GM04503 (cell line): Measurements from ENCODE around the gene G6PC3.
"Not testable (repeated sequence)": the region's sequence is repeated elsewhere in the genome, so short reads cannot be mapped to it uniquely, and the experiment has no call there.

Experiments used
- DNase-seq: peaks from one replicate; pipeline ENCODE4 v3.0.0-alpha.2; 2012; ENCODE audit warnings: low read depth

The G6PC3 gene

DNA sequence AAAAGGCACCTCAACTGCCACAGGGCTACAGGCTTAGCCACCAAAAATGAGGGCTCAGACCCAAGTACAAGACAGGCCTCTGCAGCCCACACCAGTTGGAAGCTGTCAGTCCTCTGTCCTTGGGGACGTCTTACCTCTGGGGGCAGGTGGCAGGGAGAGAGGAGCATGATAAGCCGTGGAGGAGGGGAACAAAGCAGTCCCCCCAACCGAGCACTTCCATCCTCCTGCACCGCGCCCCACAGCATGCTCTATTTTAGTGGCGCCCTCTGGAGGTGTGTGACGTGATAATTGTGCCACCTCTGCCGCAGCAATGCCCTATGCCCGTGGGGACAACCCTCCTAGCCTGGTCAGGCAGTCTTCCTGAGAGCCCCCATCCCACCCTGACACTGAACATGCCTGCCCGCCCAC is 13.6 kb downstream of the G6PC3 start:
- no peak for DNase-seq

DNA sequence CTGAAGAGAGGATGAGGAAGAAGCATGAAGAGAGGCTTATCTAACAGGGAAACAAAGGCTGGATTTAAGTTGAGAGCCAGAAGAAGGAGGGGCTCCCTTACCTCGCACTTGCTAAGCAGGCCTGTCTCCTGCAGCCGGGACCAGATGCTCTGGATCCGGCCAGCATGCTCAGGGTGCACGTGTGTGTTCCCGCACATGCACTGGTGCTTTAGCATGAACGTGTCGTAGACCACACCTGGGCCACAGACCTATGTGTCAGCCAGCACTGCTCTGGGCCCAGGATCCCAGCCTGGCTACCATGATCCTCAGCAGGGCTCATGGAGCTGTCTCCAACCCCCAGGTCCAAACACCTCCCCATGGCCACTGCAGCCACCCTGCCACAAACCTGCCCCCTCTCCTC is 14.4 kb downstream of the G6PC3 start:
- DNase-seq = no peak

GRCh38 chr17:44085908-44086307 is 15.4 kb downstream of the G6PC3 start:
- DNase-seq = no peak

DNA sequence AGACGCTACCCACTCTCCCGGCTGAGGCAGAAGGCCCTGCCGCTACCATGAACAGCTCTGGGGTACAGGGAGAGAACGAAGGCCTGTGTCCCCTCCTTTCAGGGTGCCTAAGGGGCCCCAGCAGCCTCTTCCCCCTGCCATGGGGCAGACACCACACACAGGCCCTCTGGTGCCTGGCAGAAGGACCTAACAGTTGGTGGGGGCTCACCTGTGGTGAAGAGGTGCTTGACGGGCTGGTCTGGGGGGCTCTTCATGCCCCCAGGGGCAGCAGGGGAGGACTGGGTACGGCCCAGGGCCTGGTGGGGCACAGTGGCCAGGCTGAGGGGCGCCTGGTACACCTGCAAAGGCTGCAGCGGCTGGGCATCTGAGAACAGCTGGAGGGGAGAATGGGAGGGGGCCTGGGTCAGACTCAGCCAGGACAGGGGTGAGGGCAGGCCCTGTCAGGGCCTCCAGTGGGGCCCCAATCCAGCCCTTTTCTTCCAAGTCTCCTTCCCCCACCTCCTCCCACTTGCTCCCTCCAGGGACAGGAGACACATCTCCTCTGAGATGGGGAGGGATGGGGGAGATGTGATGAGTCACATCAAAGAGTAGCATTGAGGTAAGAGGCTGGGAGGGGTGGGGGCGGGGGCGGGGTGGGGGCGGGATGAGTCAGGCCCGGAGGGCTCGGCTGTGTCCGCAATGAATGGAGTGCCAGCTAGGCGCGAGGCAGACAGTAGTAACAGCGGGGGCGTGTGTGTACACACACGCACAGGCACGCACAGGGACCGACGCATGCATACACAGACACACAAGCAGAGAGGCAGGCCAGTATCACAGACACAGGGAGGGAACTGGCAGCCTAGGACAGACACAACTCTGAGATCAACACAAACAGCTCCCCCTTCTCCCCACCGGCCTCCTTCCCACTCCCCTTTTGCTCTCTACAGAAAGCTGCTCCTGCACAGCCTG is 16.1 kb downstream of the G6PC3 start:
- DNase-seq = peak; percentile 71

DNA sequence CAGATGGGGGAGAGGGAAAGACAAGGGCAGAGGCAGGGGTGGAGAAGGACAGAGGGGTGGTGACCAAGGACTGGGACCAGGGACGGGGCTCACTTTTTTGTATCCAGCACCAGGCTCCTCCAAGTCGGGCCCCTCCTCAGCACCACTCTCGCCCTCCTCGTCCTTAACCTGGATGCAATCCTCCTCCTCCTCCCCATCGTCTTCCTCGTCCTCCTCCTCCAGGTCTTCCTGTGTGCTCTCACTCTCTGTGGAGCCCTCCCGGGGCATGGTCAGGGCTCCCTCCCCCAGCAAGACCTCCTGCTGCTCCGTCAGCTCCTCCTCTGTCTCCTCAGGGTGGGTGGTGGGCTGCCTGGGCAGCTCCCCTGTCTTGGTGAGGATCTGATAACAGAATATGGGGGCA is 16.8 kb downstream of the G6PC3 start:
- no peak for DNase-seq

DNA sequence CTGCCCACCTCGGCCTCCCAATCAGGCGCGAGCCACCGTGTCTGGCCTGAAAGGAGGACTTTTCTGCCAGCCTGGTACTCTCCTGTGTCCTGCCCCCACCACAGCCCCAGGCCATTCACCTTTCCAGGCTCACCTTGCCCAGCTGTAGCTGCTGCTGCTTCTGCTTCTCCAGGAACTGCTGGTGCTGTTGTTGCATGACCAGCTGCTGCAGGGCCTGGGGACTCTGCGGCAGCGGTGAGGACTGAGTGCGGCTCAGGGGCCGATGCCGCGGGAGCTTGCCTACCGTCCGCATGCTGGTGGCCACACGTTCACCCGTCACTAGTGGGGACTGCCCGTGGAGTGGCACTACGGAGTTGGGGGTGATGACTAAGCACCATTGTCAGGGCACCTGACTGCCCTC is 17.7 kb downstream of the G6PC3 start:
- no peak for DNase-seq

DNA sequence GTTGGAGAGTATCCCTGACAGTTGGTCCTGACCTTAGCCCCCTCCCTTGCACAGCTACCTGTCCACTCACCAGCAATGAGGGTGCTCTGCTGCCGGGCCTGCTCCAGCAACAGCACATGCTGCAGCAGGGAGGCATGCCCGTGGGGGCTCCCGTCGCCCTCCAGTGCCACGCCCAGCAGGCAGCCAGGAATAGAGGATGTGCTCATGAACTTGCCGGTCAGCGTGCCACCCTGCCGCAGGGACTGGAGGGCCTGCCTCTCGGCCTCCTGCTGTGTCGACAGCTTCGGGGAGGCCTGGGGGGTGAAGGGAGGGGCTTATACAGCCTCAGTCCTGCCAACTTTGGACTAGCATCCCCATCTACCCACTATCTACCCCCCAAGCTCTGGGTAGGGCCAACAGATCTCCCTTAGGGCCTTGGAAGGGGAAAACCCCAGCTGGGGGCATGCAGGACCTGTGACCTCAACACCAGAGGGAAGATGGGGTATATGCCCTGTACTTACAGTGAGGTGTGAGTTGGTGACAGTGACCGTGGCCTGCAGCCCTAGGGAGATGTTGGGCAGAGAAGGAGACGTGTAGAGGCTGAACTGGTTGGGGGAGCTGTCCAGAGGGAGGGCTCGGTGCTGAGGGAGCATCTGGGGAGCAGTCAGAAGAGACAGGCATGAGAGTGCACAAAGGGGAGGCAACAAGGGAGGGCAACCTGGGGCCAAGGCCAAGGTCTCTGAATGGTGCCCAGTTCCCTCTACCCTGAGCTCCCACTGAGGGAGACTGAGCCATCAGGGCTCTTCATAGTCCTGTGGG is 20.9 kb downstream of the G6PC3 start:
- DNase-seq = no peak

DNA sequence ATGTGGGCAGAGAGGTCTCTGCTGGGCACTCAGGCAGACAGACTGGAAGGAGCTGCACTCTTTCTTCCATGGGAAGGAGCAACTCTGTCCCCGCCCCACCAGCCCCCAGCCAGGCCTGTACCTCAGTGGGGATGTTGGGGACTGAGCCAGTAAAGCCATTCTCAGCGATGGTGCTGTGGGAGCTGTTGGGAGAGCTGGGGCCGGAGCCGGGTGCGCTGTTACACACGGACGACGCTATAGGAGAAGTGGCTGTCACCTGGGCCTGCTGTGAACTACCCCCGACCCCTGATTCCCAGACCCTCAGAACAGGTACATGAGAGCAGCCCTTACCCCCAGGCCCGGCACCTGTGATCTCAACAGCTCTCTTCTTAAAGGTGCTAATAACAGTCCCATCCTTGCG is 21.5 kb downstream of the G6PC3 start:
- DNase-seq = no peak

DNA sequence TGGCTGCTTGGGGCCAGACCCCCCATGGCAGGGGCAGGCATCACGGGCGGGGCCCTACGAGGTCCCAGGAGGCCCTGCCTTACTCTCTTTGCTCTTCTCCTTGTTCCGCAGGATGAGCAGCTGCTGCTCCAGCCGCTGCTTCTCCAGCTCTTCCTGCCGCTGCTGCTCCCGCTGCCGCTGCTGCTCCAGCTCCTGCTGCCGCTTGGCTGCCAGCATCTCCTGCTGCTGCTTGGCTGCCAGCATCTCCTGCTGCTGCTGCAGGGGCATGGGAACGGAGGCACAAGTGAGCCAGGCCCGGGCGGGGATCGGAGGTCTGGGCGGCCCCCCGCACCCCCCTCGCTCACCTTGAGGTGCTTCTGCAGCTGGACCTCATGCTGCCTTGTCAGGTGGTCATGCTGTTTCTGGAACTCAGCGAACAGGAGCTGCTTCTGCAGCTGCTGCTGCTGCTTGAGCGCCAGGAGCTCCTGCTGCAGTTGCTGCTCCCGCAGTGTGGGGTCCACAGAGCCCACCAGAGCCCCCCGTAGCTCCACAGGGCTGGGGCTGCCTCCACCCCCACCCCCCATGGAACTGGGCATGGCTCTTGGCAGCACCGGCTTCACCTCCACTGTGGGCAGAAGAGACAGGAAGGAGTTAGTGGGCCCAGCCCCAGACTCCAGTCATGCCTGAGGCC is 22.8 kb downstream of the G6PC3 start:
- DNase-seq = no peak

DNA sequence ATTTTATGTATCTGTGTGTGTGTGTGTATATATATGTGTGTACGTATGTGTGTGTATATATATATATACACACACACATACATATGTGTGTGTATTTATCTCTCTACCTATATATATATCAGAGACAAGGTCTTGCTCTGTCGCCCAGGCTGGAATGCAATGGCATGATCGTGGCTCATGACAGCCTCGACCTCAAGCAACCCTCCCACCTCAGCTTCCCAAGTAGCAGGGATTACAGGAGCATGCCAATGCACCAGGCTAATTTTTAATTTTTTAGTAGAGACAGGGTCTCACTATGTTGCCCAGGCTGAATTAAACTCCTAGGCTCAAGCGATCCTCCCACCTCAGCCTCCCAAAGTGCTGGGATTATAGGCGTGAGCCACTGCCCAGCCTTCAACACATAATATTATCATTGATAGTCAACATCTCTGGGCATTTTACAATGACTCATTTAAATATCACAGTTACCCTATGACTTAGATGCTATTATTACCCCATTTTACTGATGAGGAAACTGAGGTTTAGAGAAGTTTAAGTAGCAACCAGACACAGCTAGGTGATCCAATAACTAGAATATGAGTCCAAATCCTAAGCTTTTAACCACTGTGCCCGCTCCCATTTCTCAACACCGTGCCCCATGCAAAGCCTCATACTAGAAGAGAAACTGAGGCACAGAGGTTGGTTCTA is 24.3 kb downstream of the G6PC3 start:
- no peak for DNase-seq

- no peak for DNase-seq
These were observed 24.8 kb downstream of the G6PC3 start for GRCh38 chr17:44095388-44095646.

GRCh38 chr17:44095647-44096496 is 25.3 kb downstream of the G6PC3 start:
- peak; percentile 68 for DNase-seq

DNA sequence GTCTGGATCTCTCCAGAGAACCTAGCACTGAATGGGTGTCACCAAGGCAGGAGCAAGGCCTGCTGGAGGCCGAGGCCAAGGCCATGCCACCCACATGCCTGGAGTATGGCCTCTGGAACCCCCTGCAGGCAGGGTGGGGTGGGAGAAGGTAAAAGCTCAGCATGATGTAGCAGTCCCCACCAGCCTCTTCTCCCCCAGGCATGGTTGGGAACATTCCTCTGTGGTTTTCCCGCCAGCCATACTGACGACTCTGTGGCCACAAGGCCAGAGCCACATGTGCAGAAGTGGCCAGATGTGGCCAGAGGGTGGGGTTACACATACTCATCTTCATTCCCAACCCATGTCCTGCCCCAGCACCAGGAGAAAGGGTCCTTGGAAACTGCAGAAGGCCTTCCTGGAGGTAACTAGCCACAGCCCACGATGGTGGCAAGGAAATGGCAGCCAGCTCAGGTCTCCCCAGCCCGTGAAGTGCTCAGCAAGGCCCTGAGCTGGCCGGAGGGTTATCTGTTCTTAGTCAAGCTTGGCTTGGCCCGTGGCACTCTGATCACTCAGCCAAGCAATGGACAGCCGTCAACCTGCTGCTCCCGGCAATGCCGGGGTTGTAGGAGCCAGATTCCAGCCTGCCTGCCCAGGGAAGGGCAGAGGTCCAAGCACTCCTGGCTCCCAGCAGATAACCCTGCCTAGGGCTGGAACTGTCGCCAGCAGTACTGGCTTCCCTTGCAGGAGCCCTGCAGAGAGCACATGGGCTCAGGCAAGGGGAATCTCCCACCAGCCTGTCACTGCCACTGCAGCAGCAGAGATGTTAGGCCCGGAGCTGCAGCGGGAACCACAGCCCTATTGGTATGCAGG is 26.8 kb downstream of the G6PC3 start:
- DNase-seq = peak; percentile 52

DNA sequence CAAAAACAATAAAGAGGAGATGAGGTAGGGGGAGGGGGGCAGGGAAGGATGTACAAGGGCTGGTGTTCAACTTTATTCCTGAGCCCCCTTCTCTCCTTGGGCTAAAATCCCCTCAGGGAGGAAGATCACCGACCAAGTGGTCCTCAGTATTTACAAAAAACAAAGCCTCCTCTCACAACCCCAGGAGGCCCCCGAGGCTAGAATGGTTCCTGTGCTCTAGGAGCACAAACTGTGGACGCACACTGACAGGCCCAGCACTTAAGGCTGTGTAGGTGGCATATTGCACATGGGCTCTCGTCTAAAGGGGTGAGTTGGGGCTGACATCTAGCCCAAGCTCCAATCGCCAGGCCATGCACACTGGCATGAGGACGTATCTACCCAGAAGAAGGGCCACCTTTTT is 31.3 kb downstream of the G6PC3 start:
- DNase-seq = not testable (repeated sequence)

GRCh38 chr17:44102849-44103622 is 32.5 kb downstream of the G6PC3 start:
- DNase-seq = no peak

- no peak for DNase-seq
These were observed 34.9 kb downstream of the G6PC3 start for GRCh38 chr17:44105483-44105882.

DNA sequence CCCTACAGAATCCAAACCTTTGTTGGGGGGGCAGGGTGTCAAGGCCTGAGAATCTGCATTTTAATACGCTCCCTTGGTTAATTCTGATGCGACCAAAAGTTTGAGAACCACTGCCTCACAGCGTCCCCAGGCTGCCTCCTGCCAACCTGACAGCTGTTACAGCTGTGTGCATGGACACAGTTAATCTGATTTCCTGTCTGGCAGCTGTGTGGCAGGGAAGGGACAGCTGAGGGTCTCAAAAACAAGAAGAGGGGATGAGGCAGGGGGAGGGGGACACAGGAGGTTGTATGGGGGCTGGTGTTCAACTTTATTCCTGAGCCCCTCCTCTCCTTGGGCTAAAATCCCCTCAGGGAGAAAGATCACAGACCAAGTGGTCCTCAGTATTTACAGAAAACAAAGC is 35.4 kb downstream of the G6PC3 start:
- DNase-seq = no peak

- no peak for DNase-seq
These were observed 36.3 kb downstream of the G6PC3 start for GRCh38 chr17:44106801-44107200.

GRCh38 chr17:44108440-44109311 is 38.1 kb downstream of the G6PC3 start:
- peak; percentile 92 for DNase-seq
